Endothelial cell of umbilical vein (primary cell): Measurements from ENCODE around the gene KIF6. TPM values are rescaled to one million over a fixed set of nuclear protein-coding genes. Genes with fewer than 3 reads are reported as not detected.

Experiments used
- BruUV-seq: library from RNA; stranded (reverse); fragments of 400-500 nt; replicated peaks from 2 replicates; lab custom pipeline; 2021; lab: Mats Ljungman, UMichigan
- CTCF ChIA-PET: fragments of 300-600, 350-600 bp; sonication (Branson Sonifier 250); formaldehyde crosslinking; loops from one replicate; lab custom pipeline; 2021; ENCODE audit warnings: antibody characterized with exemption, inconsistent platforms; lab: Charles Lee
- POLR2A ChIA-PET: fragments of 300-600, 350-600 bp; sonication (Branson Sonifier 250); formaldehyde crosslinking; loops from one replicate; lab custom pipeline; 2021; ENCODE audit warnings: antibody characterized with exemption, inconsistent platforms; lab: Charles Lee
- DNase-seq: peaks from one replicate; pipeline ENCODE4 v3.0.0-alpha.2; 2011; ENCODE audit warnings: low read depth, low spot score
- FAIRE-seq: peaks from 2 replicates; lab custom pipeline; 2011; peaks lifted over from hg19 to GRCh38; lab: Jason Lieb, UNC
- H2AFZ ChIP-seq: 2 replicates; pipeline ENCODE4 v1.6.0; 2012; ENCODE audit warnings: low read depth, low read length, control low read depth, inconsistent platforms
- H3K27ac ChIP-seq: 2 replicates; pipeline ENCODE4 v1.5.1; 2011; ENCODE audit warnings: low read depth, mild to moderate bottlenecking, control low read depth, low read length, moderate library complexity; ENCODE audit not compliant: insufficient read depth
- H3K27me3 ChIP-seq, 2 experiments: 2 replicates each; pipeline versions ENCODE4 v1.6.0 to v1.6.1; 2011; ENCODE audit warnings: low read length in 2 of 2, mixed read lengths in 1 of 2; ENCODE audit not compliant: control insufficient read depth in 2 of 2, insufficient read depth in 2 of 2
- H3K36me3 ChIP-seq, 2 experiments: 2 replicates in 1 of 2; 3 replicates in 1 of 2; pipeline ENCODE4 v1.5.1; 2011; ENCODE audit warnings: low read length in 2 of 2, mild to moderate bottlenecking in 1 of 2, moderate library complexity in 1 of 2; ENCODE audit not compliant: control insufficient read depth in 2 of 2, insufficient read depth in 2 of 2; ENCODE audit errors: extremely low read depth in 1 of 2
- H3K4me1 ChIP-seq: 3 replicates; pipeline ENCODE4 v1.5.1; 2011; ENCODE audit warnings: mild to moderate bottlenecking, low read length; ENCODE audit not compliant: control insufficient read depth, insufficient read depth; ENCODE audit errors: extremely low read depth
- H3K4me2 ChIP-seq: 2 replicates; pipeline ENCODE4 v1.6.1; 2011; ENCODE audit warnings: low read length, control low read depth, mixed read lengths; ENCODE audit not compliant: insufficient read depth
- H3K4me3 ChIP-seq, 3 experiments: fragments of 200-600 bp in 1 of 3; sonication (generic), shearing (Covaris generic) in 1 of 3; replicated peaks in 1 of 3; 2 replicates each; pipeline ENCODE4 v1.5.1; 2011 to 2016; ENCODE audit warnings: control low read depth in 3 of 3, low read length in 3 of 3, mild to moderate bottlenecking in 2 of 3, inconsistent platforms in 1 of 3, low read depth in 1 of 3, moderate library complexity in 1 of 3; ENCODE audit not compliant: insufficient read depth in 1 of 3
- H3K79me2 ChIP-seq: 2 replicates; pipeline ENCODE4 v1.6.0; 2012; ENCODE audit warnings: low read length, inconsistent platforms; ENCODE audit not compliant: control insufficient read depth, insufficient read depth
- H3K9ac ChIP-seq: replicated peaks from 2 replicates; pipeline ENCODE3; 2011; ENCODE audit warnings: low read length, control low read depth; ENCODE audit not compliant: insufficient read depth; ENCODE audit errors: extremely low read depth
- H3K9me1 ChIP-seq: replicated peaks from 3 replicates; pipeline ENCODE4 v1.6.0; 2011; ENCODE audit warnings: mild to moderate bottlenecking, low read length; ENCODE audit not compliant: control insufficient read depth, insufficient read depth; ENCODE audit errors: extremely low read depth
- H3K9me3 ChIP-seq: replicated peaks from 2 replicates; pipeline ENCODE4 v1.5.1; 2012; ENCODE audit warnings: low read length, inconsistent platforms; ENCODE audit not compliant: control insufficient read depth, insufficient read depth
- H4K20me1 ChIP-seq: replicated peaks from 2 replicates; pipeline ENCODE3; 2011; ENCODE audit warnings: mild to moderate bottlenecking, low read length; ENCODE audit not compliant: control insufficient read depth, insufficient read depth; ENCODE audit errors: extremely low read depth
- EZH2 ChIP-seq: IDR thresholded peaks from 2 replicates; pipeline ENCODE4 v1.6.1; 2012; ENCODE audit warnings: borderline replicate concordance, low read depth, mild to moderate bottlenecking, moderate library complexity, low read length, inconsistent platforms; ENCODE audit not compliant: severe bottlenecking
- FOS ChIP-seq: IDR thresholded peaks from 2 replicates; pipeline ENCODE4 v1.6.1; 2011; ENCODE audit warnings: mild to moderate bottlenecking, low read length, moderate library complexity, borderline replicate concordance; ENCODE audit not compliant: insufficient read depth
- GATA2 ChIP-seq: IDR thresholded peaks from 2 replicates; pipeline ENCODE4 v1.7.0; 2011; ENCODE audit warnings: low read depth, mild to moderate bottlenecking, moderate library complexity, mixed read lengths, low read length; ENCODE audit not compliant: insufficient read length, insufficient read depth
- JUN ChIP-seq: IDR thresholded peaks from 2 replicates; pipeline ENCODE4 v1.6.1; 2011; ENCODE audit warnings: borderline replicate concordance, low read depth; ENCODE audit not compliant: insufficient read length, insufficient read depth
- MYC ChIP-seq: IDR thresholded peaks from one replicate; pipeline ENCODE4 v1.6.1; 2011; ENCODE audit warnings: mild to moderate bottlenecking, low read depth, low read length
- POLR2A ChIP-seq: IDR thresholded peaks from 2 replicates; pipeline ENCODE4 v1.6.1; 2012; ENCODE audit warnings: low read depth, mild to moderate bottlenecking, control low read depth, low read length
- POLR2AphosphoS5 ChIP-seq: IDR thresholded peaks from 2 replicates; pipeline ENCODE4 v1.6.1; 2012; ENCODE audit warnings: low read depth, mild to moderate bottlenecking, control low read depth, low read length, moderate library complexity; ENCODE audit not compliant: insufficient read depth
- dilution Hi-C: fragments of 300-500 bp; cut with MboI; formaldehyde crosslinking; loops from one replicate; pipeline ENCODE4 v1.15.0; 2019; ENCODE audit warnings: low sequenced_read_pairs; ENCODE audit not compliant: extremely low pct_ligation_motif_present
- intact Hi-C: fragments of 100-400 bp; cut with micrococcal nuclease; formaldehyde crosslinking; loops from one replicate; pipeline ENCODE4 v1.10.0; 2022
- polyA plus RNA-seq, 4 experiments: library from polyadenylated mRNA; depleted of rRNA in 3 of 4; stranded (reverse) in 3 of 4; unstranded in 1 of 4; fragments of >200 nt; gene quantifications; 2 replicates each; pipeline versions ENCODE4 v1.2.1 to v1.2.3, GENCODE V29; 2011 to 2012; ENCODE audit warnings: missing spikeins in 1 of 4
- total RNA-seq: library from RNA; stranded (reverse); gene quantifications from 2 replicates; pipeline ENCODE4 v1.2.3, GENCODE V29; 2021
- TF ChIP-seq, protein P1 (sequence below), 2 donors: IDR thresholded peaks; 1 replicate in 1 of 2; 2 replicates in 1 of 2; pipeline ENCODE4 v1.5.1; 2011; ENCODE audit warnings: low read length in 2 of 2, mild to moderate bottlenecking in 2 of 2, moderate library complexity in 2 of 2, control low read depth in 1 of 2, inconsistent platforms in 1 of 2, low read depth in 1 of 2; ENCODE audit not compliant: insufficient read depth in 1 of 2; ENCODE audit errors: extremely low read depth in 1 of 2
- TF ChIP-seq, protein P2 (sequence below): IDR thresholded peaks from 2 replicates; pipeline ENCODE4 v1.6.1; 2011; ENCODE audit not compliant: insufficient read depth, insufficient read length

KIF6 gene
- total and polyA plus RNA-seq, 2 donors (not counting 3 experiments of a cell fraction or from before 2014, with no cell fraction given): not detected

DNA sequence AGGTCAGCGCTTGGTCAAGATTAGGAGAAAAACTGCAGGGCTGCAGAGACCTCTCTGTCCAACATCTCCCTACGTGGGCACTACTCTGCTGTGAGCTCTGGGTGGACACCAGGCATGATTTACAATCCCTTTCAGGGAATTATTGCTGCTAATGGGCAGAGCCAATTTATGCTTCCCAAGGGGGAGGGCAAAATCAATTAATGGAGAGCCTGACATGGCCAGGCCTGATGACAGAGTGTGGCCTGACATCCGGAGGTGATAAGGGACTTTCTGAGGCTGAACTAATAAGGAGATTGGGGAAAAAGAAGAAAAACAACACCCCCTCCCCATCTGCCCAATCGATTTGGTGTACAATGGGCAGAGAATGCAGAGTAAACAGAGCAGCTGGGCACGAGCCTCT is 397.7 kb downstream of the KIF6 start:
- no TSS peak for BruUV-seq
- H2AFZ ChIP-seq: no peak overlapping the region
- no peaks in the 10 kb centered on the region for H3K9me3 ChIP-seq
- intact Hi-C loops: no loop called here
- H3K36me3 ChIP-seq: no peaks in the 10 kb centered on the region
- FAIRE-seq: no peak
- H3K9me1 ChIP-seq: no peaks in the 10 kb centered on the region
- H3K27ac ChIP-seq: no peak overlapping the region
- ChIA-PET POLR2A (no interaction called here), CTCF (no interaction called here)
- no peaks in the 10 kb centered on the region for H4K20me1 ChIP-seq
- TF ChIP-seq JUN (no peak), FOS (no peak), MYC (no peak), GATA2 (no peak), POLR2A (no peak), EZH2 (no peak), POLR2AphosphoS5 (no peak)
- TF ChIP-seq, protein P1, sequence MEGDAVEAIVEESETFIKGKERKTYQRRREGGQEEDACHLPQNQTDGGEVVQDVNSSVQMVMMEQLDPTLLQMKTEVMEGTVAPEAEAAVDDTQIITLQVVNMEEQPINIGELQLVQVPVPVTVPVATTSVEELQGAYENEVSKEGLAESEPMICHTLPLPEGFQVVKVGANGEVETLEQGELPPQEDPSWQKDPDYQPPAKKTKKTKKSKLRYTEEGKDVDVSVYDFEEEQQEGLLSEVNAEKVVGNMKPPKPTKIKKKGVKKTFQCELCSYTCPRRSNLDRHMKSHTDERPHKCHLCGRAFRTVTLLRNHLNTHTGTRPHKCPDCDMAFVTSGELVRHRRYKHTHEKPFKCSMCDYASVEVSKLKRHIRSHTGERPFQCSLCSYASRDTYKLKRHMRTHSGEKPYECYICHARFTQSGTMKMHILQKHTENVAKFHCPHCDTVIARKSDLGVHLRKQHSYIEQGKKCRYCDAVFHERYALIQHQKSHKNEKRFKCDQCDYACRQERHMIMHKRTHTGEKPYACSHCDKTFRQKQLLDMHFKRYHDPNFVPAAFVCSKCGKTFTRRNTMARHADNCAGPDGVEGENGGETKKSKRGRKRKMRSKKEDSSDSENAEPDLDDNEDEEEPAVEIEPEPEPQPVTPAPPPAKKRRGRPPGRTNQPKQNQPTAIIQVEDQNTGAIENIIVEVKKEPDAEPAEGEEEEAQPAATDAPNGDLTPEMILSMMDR (IDR thresholded peaks at IDR 0.05; ENCODE audit: extremely low read depth in 1 of 2, insufficient read depth in 1 of 2, low read depth in 1 of 2, low read length in 2 of 2): no peak
- TF ChIP-seq, protein P2, sequence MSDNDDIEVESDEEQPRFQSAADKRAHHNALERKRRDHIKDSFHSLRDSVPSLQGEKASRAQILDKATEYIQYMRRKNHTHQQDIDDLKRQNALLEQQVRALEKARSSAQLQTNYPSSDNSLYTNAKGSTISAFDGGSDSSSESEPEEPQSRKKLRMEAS: no peak
- H3K4me2 ChIP-seq: no peak overlapping the region
- dilution Hi-C loops: no loop called here
- no peaks in the 10 kb centered on the region for H3K4me1 ChIP-seq
- no peaks in the 10 kb centered on the region for H3K27me3 ChIP-seq
- no peak overlapping the region for H3K4me3 ChIP-seq
- no peaks in the 10 kb centered on the region for H3K79me2 ChIP-seq
- H3K9ac ChIP-seq: no peak overlapping the region
- no peak for DNase-seq
